Neural progenitor cell (in vitro differentiated cells): ENCODE data around the gene ARL2. TPM values are rescaled to one million over a fixed set of nuclear protein-coding genes. Genes with fewer than 3 reads are reported as not detected.
"Not testable (repeated sequence)": the region's sequence is repeated elsewhere in the genome, so short reads cannot be mapped to it uniquely, and the experiment has no call there.

Experiments used
- DNase-seq: peaks from one replicate; pipeline ENCODE4 v3.0.0-alpha.2; 2016; ENCODE audit warnings: low spot score
- H2AFZ ChIP-seq: fragments of 200-600 bp; sonication (generic); replicated peaks from 2 replicates; pipeline ENCODE4 v1.6.1; 2016; ENCODE audit warnings: antibody characterized with exemption
- H3F3A ChIP-seq: fragments of 200-600 bp; sonication (generic); 2 replicates; pipeline ENCODE4 v1.6.1; 2016; ENCODE audit warnings: antibody characterized with exemption, low read depth
- H3K27ac ChIP-seq: fragments of 200-600 bp; sonication (generic); 2 replicates; pipeline ENCODE4 v1.5.1; 2016; ENCODE audit warnings: mild to moderate bottlenecking
- H3K27me3 ChIP-seq: fragments of 200-600 bp; sonication (generic); 2 replicates; pipeline ENCODE4 v1.6.1; 2016; ENCODE audit warnings: mild to moderate bottlenecking, moderate library complexity
- H3K36me3 ChIP-seq: fragments of 200-600 bp; sonication (generic); 2 replicates; pipeline ENCODE4 v1.5.1; 2016
- H3K4me1 ChIP-seq: fragments of 200-600 bp; sonication (generic); 2 replicates; pipeline ENCODE4 v1.6.1; 2016; ENCODE audit warnings: mixed run types
- H3K4me2 ChIP-seq: fragments of 200-600 bp; sonication (generic); 2 replicates; pipeline ENCODE4 v1.6.1; 2016
- H3K4me3 ChIP-seq: fragments of 200-600 bp; sonication (generic); 2 replicates; pipeline ENCODE4 v1.5.1; 2016
- H3K79me2 ChIP-seq: fragments of 200-600 bp; sonication (generic); 2 replicates; pipeline ENCODE4 v1.6.1; 2016; ENCODE audit warnings: low read depth
- H3K9ac ChIP-seq: fragments of 200-600 bp; sonication (generic); 2 replicates; pipeline ENCODE4 v1.6.1; 2016
- H3K9me3 ChIP-seq: fragments of 200-600 bp; sonication (generic); 2 replicates; pipeline ENCODE4 v1.5.1; 2016; ENCODE audit warnings: low read depth
- H4K20me1 ChIP-seq: fragments of 200-600 bp; sonication (generic); 2 replicates; pipeline ENCODE4 v1.6.1; 2016; ENCODE audit warnings: low read depth
- H3K27ac Mint-ChIP-seq: 3 replicates; pipeline ENCODE4 v1.8.0; 2021; ENCODE audit warnings: mixed read lengths
- H3K27me3 Mint-ChIP-seq: 2 replicates; pipeline ENCODE4 v1.8.0; 2022; ENCODE audit warnings: low read depth, mild to moderate bottlenecking, inconsistent platforms, moderate library complexity, mixed read lengths; ENCODE audit not compliant: insufficient read depth
- H3K36me3 Mint-ChIP-seq: 3 replicates; pipeline ENCODE4 v1.8.0; 2021; ENCODE audit warnings: mixed read lengths
- H3K4me1 Mint-ChIP-seq: 3 replicates; pipeline ENCODE4 v1.8.0; 2021; ENCODE audit warnings: mixed read lengths
- H3K4me3 Mint-ChIP-seq: 3 replicates; pipeline ENCODE4 v1.8.0; 2021; ENCODE audit warnings: mild to moderate bottlenecking, moderate library complexity, mixed read lengths
- H3K9me3 Mint-ChIP-seq: 3 replicates; pipeline ENCODE4 v1.8.0; 2020; ENCODE audit warnings: mixed read lengths
- EZH2 ChIP-seq: fragments of 200-600 bp; sonication (generic); IDR thresholded peaks from 2 replicates; pipeline ENCODE4 v1.6.1; 2017; ENCODE audit warnings: antibody characterized with exemption, mild to moderate bottlenecking, moderate library complexity
- EZH2phosphoT487 ChIP-seq: fragments of 200-600 bp; sonication (generic); IDR thresholded peaks from 2 replicates; pipeline ENCODE4 v1.6.1; 2017; ENCODE audit warnings: antibody characterized with exemption
- total RNA-seq: library from RNA; depleted of rRNA; stranded (reverse); fragments of >200 nt; gene quantifications from 2 replicates; pipeline ENCODE4 v1.2.3, GENCODE V29; 2015; ENCODE audit warnings: low replicate concordance
- TF ChIP-seq, protein P1 (sequence below): fragments of 200-600 bp; sonication (generic); IDR thresholded peaks from 2 replicates; pipeline ENCODE4 v1.5.1; 2017; ENCODE audit warnings: antibody characterized with exemption, mild to moderate bottlenecking

ARL2 gene
- total RNA-seq, 1 donor from 2014 or later: 171 TPM

- Histone ChIP-seq H4K20me1 (peaks cover 6% of the 10 kb centered on the region), H3K4me2 (no peak overlapping the region), H3F3A (peaks cover 5% of the 10 kb centered on the region), H3K36me3 (no peaks in the 10 kb centered on the region), H3K27me3 (peaks cover 1% of the 10 kb centered on the region), H2AFZ (no peak overlapping the region), H3K9me3 (no peaks in the 10 kb centered on the region), H3K4me3 (no peak overlapping the region), H3K27ac (no peak overlapping the region), H3K4me1 (no peaks in the 10 kb centered on the region), H3K79me2 (no peaks in the 10 kb centered on the region), H3K9ac (no peak overlapping the region)
- Mint-ChIP-seq H3K27me3 (peaks cover 7% of the 10 kb centered on the region), H3K9me3 (no peaks in the 10 kb centered on the region), H3K27ac (no peak overlapping the region), H3K4me1 (no peaks in the 10 kb centered on the region), H3K36me3 (no peaks in the 10 kb centered on the region), H3K4me3 (no peak overlapping the region)
- DNase-seq: no peak
- TF ChIP-seq, protein P1, sequence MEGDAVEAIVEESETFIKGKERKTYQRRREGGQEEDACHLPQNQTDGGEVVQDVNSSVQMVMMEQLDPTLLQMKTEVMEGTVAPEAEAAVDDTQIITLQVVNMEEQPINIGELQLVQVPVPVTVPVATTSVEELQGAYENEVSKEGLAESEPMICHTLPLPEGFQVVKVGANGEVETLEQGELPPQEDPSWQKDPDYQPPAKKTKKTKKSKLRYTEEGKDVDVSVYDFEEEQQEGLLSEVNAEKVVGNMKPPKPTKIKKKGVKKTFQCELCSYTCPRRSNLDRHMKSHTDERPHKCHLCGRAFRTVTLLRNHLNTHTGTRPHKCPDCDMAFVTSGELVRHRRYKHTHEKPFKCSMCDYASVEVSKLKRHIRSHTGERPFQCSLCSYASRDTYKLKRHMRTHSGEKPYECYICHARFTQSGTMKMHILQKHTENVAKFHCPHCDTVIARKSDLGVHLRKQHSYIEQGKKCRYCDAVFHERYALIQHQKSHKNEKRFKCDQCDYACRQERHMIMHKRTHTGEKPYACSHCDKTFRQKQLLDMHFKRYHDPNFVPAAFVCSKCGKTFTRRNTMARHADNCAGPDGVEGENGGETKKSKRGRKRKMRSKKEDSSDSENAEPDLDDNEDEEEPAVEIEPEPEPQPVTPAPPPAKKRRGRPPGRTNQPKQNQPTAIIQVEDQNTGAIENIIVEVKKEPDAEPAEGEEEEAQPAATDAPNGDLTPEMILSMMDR: no peak
- TF ChIP-seq EZH2phosphoT487: no peak
- TF ChIP-seq EZH2: no peak
These were observed 37.3 kb upstream of the ARL2 start for GRCh38 chr11:64976651-64977050.

GRCh38 chr11:64983339-64983738, 30.6 kb upstream of the ARL2 start:
- H3K27me3 ChIP-seq, H3K27ac ChIP-seq, H3K4me3 ChIP-seq, H3K9ac ChIP-seq, H3K4me2 ChIP-seq, H3K9me3 ChIP-seq, H3K27ac Mint-ChIP-seq, H3K79me2 ChIP-seq, H3K9me3 Mint-ChIP-seq, H3K4me1 Mint-ChIP-seq, H3K4me3 Mint-ChIP-seq, H4K20me1 ChIP-seq, H3F3A ChIP-seq, H3K27me3 Mint-ChIP-seq, H3K36me3 Mint-ChIP-seq, DNase-seq, H2AFZ ChIP-seq, H3K36me3 ChIP-seq, H3K4me1 ChIP-seq: not testable (repeated sequence)

DNA sequence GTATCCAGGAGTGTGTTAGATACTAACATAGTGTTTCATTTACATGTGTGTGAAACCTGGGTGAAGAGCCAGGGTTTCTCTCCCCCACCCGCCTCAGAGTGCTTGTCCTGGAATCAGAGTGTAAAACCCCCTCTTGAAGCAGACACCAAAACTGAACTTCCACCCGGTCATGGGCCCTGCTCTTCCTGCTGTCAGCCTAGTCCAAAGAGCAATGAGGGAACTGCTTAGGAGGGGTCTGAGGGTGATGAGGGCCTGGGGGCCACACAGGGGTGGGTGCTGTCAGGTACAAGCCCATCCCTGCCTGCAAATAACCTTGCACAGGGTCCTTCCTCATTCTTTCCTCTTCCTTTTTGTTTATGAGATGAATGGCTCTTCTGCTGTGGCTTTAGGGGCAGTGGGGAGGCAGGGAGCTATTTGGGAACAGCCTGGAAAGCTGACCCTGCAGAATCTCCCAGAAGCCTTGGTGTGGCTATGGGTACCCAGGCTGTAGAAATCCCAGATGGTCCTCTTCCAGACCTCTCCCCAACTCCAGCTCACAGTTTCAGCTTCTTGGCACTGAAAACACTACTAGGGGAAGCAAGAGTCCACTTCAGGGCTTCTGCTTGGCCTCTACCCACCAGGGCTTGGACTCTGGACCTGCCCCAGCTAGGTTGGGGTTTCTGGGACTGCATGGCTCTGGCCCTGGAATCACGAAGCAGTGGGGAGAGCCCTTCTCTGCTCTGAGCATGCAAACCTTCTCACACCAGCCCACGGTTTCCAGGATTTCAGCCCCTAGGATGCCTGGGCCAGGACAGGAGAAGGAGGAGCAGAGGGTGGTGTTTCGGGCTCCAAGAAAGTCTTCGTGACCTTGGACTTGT, 25.7 kb upstream of the ARL2 start:
- Histone ChIP-seq H3K4me1 (no peaks in the 10 kb centered on the region), H4K20me1 (no peaks in the 10 kb centered on the region), H3K79me2 (no peaks in the 10 kb centered on the region), H3K9ac (no peak overlapping the region), H3F3A (no peaks in the 10 kb centered on the region), H3K4me2 (no peak overlapping the region), H3K4me3 (no peak overlapping the region), H3K9me3 (no peaks in the 10 kb centered on the region), H3K36me3 (no peaks in the 10 kb centered on the region), H3K27ac (no peak overlapping the region), H2AFZ (no peak overlapping the region), H3K27me3 (no peaks in the 10 kb centered on the region)
- TF ChIP-seq EZH2phosphoT487 (no peak), EZH2 (no peak)
- TF ChIP-seq, protein P1: no peak
- Mint-ChIP-seq H3K4me1 (peaks cover 6% of the 10 kb centered on the region), H3K27me3 (peaks cover 6% of the 10 kb centered on the region), H3K36me3 (no peaks in the 10 kb centered on the region), H3K27ac (no peak overlapping the region), H3K9me3 (peaks cover 2% of the 10 kb centered on the region), H3K4me3 (no peak overlapping the region)
- DNase-seq: no peak

- H3K36me3 Mint-ChIP-seq: no peaks in the 10 kb centered on the region
- TF ChIP-seq EZH2: no peak
- no peak for TF ChIP-seq EZH2phosphoT487
- TF ChIP-seq, protein P1: no peak
- peaks cover 6% of the 10 kb centered on the region for H3K27me3 Mint-ChIP-seq
- Histone ChIP-seq H3K36me3 (no peaks in the 10 kb centered on the region), H3F3A (no peaks in the 10 kb centered on the region), H3K79me2 (no peaks in the 10 kb centered on the region), H3K27ac (no peak overlapping the region), H3K9ac (no peak overlapping the region), H2AFZ (peak overlapping the region; percentile 26), H3K4me2 (no peak overlapping the region), H3K4me3 (no peak overlapping the region), H3K4me1 (no peaks in the 10 kb centered on the region), H3K9me3 (no peaks in the 10 kb centered on the region), H3K27me3 (no peaks in the 10 kb centered on the region), H4K20me1 (no peaks in the 10 kb centered on the region)
- no peak for DNase-seq
- no peak overlapping the region for H3K27ac Mint-ChIP-seq
- peaks cover 6% of the 10 kb centered on the region for H3K4me1 Mint-ChIP-seq
- H3K9me3 Mint-ChIP-seq: peaks cover 2% of the 10 kb centered on the region
- H3K4me3 Mint-ChIP-seq: no peak overlapping the region
These were observed 24.5 kb upstream of the ARL2 start for GRCh38 chr11:64989416-64989815.
